K562 (cell line): Measurements from ENCODE around the gene GJC2. TPM values are rescaled to one million over a fixed set of nuclear protein-coding genes. Genes with fewer than 3 reads are reported as not detected.

Source experiments
- ARHGAP35 ChIP-seq: fragments of 450-650 bp; IDR thresholded peaks from 2 replicates; pipeline ENCODE4 v1.6.1; 2018; ENCODE audit not compliant: partially characterized antibody
- ARID2 ChIP-seq: fragments of 450-650 bp; IDR thresholded peaks from 2 replicates; pipeline ENCODE4 v1.6.1; 2017; ENCODE audit warnings: antibody characterized with exemption, mild to moderate bottlenecking
- CCNT2 ChIP-seq: IDR thresholded peaks from 2 replicates; pipeline ENCODE4 v1.6.1; 2011; ENCODE audit warnings: borderline replicate concordance, low read depth, mild to moderate bottlenecking, moderate library complexity, mixed read lengths, low read length; ENCODE audit not compliant: insufficient read length; ENCODE audit errors: extremely low read depth
- EP400 ChIP-seq: fragments of 450-650 bp; IDR thresholded peaks from 2 replicates; pipeline ENCODE4 v1.6.1; 2017; ENCODE audit warnings: antibody characterized with exemption, mild to moderate bottlenecking, moderate library complexity
- ESRRA ChIP-seq: fragments of 450-650 bp; IDR thresholded peaks from 2 replicates; pipeline ENCODE4 v1.6.1; 2014; ENCODE audit warnings: low read depth, mild to moderate bottlenecking, moderate library complexity, borderline replicate concordance
- ETV1 ChIP-seq: fragments of 450-650 bp; conservative IDR thresholded peaks from 2 replicates; pipeline ENCODE4 v1.6.1; 2016; ENCODE audit warnings: missing genetic modification characterization, control low read depth, low read depth, missing compliant biosample characterization
- FOSL1 ChIP-seq: fragments of 200-800 bp; sonication (Bioruptor generic); conservative IDR thresholded peaks from 2 replicates; pipeline ENCODE4 v1.6.1; 2016; ENCODE audit warnings: missing genetic modification characterization, missing compliant biosample characterization
- HNRNPLL ChIP-seq: fragments of 200-400 bp; formaldehyde crosslinking; IDR thresholded peaks from 2 replicates; pipeline ENCODE4 v1.6.1; 2017; ENCODE audit warnings: low read length, low read depth, mild to moderate bottlenecking; ENCODE audit not compliant: poor library complexity, severe bottlenecking
- MBD2 ChIP-seq: sonication (generic); IDR thresholded peaks from 2 replicates; pipeline ENCODE4 v1.6.1; 2016; ENCODE audit warnings: low read depth, borderline replicate concordance
- NFIC ChIP-seq: fragments of 450-650 bp; IDR thresholded peaks from 2 replicates; pipeline ENCODE4 v1.6.1; 2017; ENCODE audit warnings: mild to moderate bottlenecking, inconsistent platforms
- NR2F6 ChIP-seq: fragments of 450-650 bp; formaldehyde crosslinking; IDR thresholded peaks from 2 replicates; pipeline ENCODE4 v1.4.0; 2020; ENCODE audit warnings: mild to moderate bottlenecking
- SMAD1 ChIP-seq: fragments of 150-350 bp; IDR thresholded peaks from 2 replicates; pipeline ENCODE4 v1.6.1; 2014; ENCODE audit warnings: low read length, low read depth; ENCODE audit not compliant: partially characterized antibody
- SNIP1 ChIP-seq: fragments of 450-650 bp; IDR thresholded peaks from 2 replicates; pipeline ENCODE4 v1.7.1; 2017; ENCODE audit warnings: low read depth, mild to moderate bottlenecking
- TEAD1 ChIP-seq, 2 experiments: fragments of 450-650 bp in 1 of 2; sonication (generic) in 1 of 2; formaldehyde crosslinking; IDR thresholded peaks; 2 replicates each; pipeline versions ENCODE4 v1.4.0 to v1.8.0; 2020 to 2022; ENCODE audit warnings: mild to moderate bottlenecking in 2 of 2, missing genetic modification reagents in 1 of 2
- ZBTB17 ChIP-seq: fragments of 450-650 bp; formaldehyde crosslinking; IDR thresholded peaks from 2 replicates; pipeline ENCODE4 v1.4.0; 2020; ENCODE audit warnings: mild to moderate bottlenecking
- ZNF24 ChIP-seq: fragments of 450-650 bp; IDR thresholded peaks from 2 replicates; pipeline ENCODE4 v1.6.1; 2016
- ZNF586 ChIP-seq: fragments of 450-650 bp; formaldehyde crosslinking; conservative IDR thresholded peaks from 2 replicates; pipeline ENCODE4 v1.4.0; 2020; ENCODE audit warnings: mild to moderate bottlenecking, moderate library complexity
- ZNF830 ChIP-seq: fragments of 250-450 bp; sonication (Bioruptor Pico); IDR thresholded peaks from 2 replicates; pipeline ENCODE4 v1.5.0; 2021; ENCODE audit warnings: mild to moderate bottlenecking
- polyA plus RNA-seq, 8 experiments: library from polyadenylated mRNA; depleted of rRNA in 4 of 8; stranded (reverse) in 5 of 8; unstranded in 3 of 8; fragments of >200 nt; fragmentation: Nextera tagmentation in 2 of 8; fragmentation: Illumina TruSeq in 1 of 8; extraction: Ambion mirVana in 2 of 8; extraction: Trizol in 1 of 8; gene quantifications; 2 replicates each; pipeline versions ENCODE4 v1.2.1 to v1.2.3, GENCODE V29; 2011 to 2014; ENCODE audit warnings: inconsistent platforms in 1 of 8, missing spikeins in 1 of 8
- total RNA-seq, 7 experiments: library from RNA; depleted of rRNA in 6 of 7; stranded (reverse); fragments of >200 nt in 6 of 7; fragmentation: Illumina TruSeq in 2 of 7; extraction: Trizol in 2 of 7; gene quantifications; 2 replicates each; pipeline versions ENCODE4 v1.2.1 to v1.2.3, GENCODE V29; 2011 to 2021; ENCODE audit warnings: low replicate concordance in 1 of 7
- TF ChIP-seq, protein P1 (sequence below): fragments of 250-450 bp; sonication (Bioruptor Pico); IDR thresholded peaks from 2 replicates; pipeline ENCODE4 v1.4.0; 2020
- TF ChIP-seq, protein P2 (sequence below): fragments of 450-650 bp; formaldehyde crosslinking; conservative IDR thresholded peaks from 2 replicates; pipeline ENCODE4 v1.4.0; 2022; ENCODE audit warnings: mild to moderate bottlenecking, missing genetic modification characterization
- TF ChIP-seq, protein P3 (sequence below): sonication (generic); formaldehyde crosslinking; IDR thresholded peaks from 2 replicates; pipeline ENCODE4 v1.8.1; 2023; ENCODE audit warnings: mild to moderate bottlenecking, missing genetic modification reagents, moderate library complexity

The GJC2 gene
- total and polyA plus RNA-seq, 9 of the 15 experiments (the other 6 are each of a cell fraction or from before 2014, with no cell fraction given) = 0.03 to 0.62 (median 0.11) TPM; not detected in 2

DNA sequence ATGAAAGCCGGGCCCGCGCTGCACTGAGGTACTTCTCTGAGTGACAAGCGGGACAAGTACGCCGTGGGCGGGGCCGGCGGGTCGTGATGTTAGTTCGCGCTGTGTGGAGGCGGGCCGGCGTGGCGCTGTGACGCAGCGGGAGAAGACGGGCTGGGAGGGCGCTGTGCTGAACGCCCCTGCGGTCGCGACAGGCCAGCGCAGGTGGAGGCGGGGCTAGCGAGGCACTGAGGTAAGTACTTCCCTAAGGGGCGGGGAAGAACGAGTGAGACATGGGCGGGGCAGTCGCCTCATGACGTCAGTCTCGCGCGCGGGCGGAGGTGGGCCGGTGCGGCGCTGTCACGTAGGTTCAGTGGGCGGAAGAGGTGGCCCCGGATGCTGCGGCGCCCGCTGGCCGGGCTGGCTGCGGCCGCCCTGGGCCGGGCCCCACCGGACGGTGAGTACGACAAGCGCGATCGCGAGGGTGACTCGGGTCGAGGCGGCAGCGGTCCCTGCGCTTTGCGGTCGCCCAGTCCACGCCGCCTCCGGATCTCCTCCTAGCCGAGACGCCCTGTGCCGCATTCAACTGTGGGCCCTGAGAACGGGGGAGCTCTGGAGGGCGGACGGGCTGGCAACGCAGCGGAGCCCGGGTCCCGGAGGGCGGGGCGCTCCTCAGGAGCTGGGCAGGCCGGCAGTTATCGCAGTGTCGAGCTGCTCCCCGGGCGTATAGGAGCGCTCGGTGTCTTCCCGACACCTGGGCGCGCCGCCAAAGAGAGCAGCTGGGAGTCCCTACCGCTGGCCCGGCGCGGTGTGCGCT lies 9.6 kb upstream of the GJC2 start, which contains the start of gene GUK1 (continued):
- TF ChIP-seq NR2F6 (CRISPR knock-in tag) = no peak
- TF ChIP-seq TEAD1 (CRISPR knock-in tag; IDR thresholded peaks at IDR 0.05) = peak in 1 of 2 experiments; percentile 74; a peak in 2 of 4 replicates
- no peak for TF ChIP-seq SMAD1
- TF ChIP-seq, protein P1, sequence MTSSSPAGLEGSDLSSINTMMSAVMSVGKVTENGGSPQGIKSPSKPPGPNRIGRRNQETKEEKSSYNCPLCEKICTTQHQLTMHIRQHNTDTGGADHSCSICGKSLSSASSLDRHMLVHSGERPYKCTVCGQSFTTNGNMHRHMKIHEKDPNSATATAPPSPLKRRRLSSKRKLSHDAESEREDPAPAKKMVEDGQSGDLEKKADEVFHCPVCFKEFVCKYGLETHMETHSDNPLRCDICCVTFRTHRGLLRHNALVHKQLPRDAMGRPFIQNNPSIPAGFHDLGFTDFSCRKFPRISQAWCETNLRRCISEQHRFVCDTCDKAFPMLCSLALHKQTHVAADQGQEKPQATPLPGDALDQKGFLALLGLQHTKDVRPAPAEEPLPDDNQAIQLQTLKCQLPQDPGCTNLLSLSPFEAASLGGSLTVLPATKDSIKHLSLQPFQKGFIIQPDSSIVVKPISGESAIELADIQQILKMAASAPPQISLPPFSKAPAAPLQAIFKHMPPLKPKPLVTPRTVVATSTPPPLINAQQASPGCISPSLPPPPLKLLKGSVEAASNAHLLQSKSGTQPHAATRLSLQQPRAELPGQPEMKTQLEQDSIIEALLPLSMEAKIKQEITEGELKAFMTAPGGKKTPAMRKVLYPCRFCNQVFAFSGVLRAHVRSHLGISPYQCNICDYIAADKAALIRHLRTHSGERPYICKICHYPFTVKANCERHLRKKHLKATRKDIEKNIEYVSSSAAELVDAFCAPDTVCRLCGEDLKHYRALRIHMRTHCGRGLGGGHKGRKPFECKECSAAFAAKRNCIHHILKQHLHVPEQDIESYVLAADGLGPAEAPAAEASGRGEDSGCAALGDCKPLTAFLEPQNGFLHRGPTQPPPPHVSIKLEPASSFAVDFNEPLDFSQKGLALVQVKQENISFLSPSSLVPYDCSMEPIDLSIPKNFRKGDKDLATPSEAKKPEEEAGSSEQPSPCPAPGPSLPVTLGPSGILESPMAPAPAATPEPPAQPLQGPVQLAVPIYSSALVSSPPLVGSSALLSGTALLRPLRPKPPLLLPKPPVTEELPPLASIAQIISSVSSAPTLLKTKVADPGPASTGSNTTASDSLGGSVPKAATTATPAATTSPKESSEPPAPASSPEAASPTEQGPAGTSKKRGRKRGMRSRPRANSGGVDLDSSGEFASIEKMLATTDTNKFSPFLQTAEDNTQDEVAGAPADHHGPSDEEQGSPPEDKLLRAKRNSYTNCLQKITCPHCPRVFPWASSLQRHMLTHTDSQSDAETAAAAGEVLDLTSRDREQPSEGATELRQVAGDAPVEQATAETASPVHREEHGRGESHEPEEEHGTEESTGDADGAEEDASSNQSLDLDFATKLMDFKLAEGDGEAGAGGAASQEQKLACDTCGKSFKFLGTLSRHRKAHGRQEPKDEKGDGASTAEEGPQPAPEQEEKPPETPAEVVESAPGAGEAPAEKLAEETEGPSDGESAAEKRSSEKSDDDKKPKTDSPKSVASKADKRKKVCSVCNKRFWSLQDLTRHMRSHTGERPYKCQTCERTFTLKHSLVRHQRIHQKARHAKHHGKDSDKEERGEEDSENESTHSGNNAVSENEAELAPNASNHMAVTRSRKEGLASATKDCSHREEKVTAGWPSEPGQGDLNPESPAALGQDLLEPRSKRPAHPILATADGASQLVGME (CRISPR knock-in tag) = no peak
- TF ChIP-seq, protein P2, sequence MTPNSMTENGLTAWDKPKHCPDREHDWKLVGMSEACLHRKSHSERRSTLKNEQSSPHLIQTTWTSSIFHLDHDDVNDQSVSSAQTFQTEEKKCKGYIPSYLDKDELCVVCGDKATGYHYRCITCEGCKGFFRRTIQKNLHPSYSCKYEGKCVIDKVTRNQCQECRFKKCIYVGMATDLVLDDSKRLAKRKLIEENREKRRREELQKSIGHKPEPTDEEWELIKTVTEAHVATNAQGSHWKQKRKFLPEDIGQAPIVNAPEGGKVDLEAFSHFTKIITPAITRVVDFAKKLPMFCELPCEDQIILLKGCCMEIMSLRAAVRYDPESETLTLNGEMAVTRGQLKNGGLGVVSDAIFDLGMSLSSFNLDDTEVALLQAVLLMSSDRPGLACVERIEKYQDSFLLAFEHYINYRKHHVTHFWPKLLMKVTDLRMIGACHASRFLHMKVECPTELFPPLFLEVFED (CRISPR knock-in tag) = no peak
- peak; percentile 96 for TF ChIP-seq CCNT2
- peak; percentile 61 for TF ChIP-seq FOSL1 (tag)
- peak; percentile 67; the same call in 1 of the 2 replicates for TF ChIP-seq ZNF830
- TF ChIP-seq HNRNPLL = peak; percentile 86
- TF ChIP-seq ARHGAP35 = no peak
- peak; percentile 51 for TF ChIP-seq ETV1 (tag)
- TF ChIP-seq ZBTB17 (CRISPR knock-in tag) = 0 out of 2 replicates have a peak, but pooled peaks have one; percentile 42
- no peak; the same call in 1 of the 2 replicates for TF ChIP-seq MBD2
- TF ChIP-seq ZNF24 = peak; percentile 49; the same call in 1 of the 2 replicates
- TF ChIP-seq, protein P3, sequence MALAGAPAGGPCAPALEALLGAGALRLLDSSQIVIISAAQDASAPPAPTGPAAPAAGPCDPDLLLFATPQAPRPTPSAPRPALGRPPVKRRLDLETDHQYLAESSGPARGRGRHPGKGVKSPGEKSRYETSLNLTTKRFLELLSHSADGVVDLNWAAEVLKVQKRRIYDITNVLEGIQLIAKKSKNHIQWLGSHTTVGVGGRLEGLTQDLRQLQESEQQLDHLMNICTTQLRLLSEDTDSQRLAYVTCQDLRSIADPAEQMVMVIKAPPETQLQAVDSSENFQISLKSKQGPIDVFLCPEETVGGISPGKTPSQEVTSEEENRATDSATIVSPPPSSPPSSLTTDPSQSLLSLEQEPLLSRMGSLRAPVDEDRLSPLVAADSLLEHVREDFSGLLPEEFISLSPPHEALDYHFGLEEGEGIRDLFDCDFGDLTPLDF = peak; percentile 94
- peak; percentile 88 for TF ChIP-seq NFIC
- peak; percentile 89 for TF ChIP-seq EP400
- no peak for TF ChIP-seq ZNF586
- TF ChIP-seq SNIP1 = no peak
- TF ChIP-seq ESRRA = peak; percentile 93
- TF ChIP-seq ARID2 = 0 out of 2 replicates have a peak, but pooled peaks have one; percentile 11
